GM23338 (cell line): Measurements from ENCODE around the gene QKI. TPM values are rescaled to one million over a fixed set of nuclear protein-coding genes. Genes with fewer than 3 reads are reported as not detected.

Source experiments
- ATAC-seq: fragments of 200-7000 bp; cut with Tn5 transposase; 3 replicates; pipeline ENCODE4 v1.9.1; 2020
- DNase-seq: peaks from one replicate; pipeline ENCODE4 v3.0.0-alpha.2; 2015; ENCODE audit warnings: low spot score
- H2AFZ ChIP-seq: fragments of 200-600 bp; sonication (generic); 2 replicates; pipeline ENCODE4 v1.8.0; 2016; ENCODE audit warnings: antibody characterized with exemption, mild to moderate bottlenecking, moderate library complexity
- H3F3A ChIP-seq: fragments of 200-600 bp; sonication (generic); replicated peaks from 2 replicates; pipeline ENCODE4 v1.8.0; 2017; ENCODE audit warnings: antibody characterized with exemption, mixed run types, low read depth
- H3K27ac ChIP-seq: fragments of 200-600 bp; sonication (generic); 2 replicates; pipeline ENCODE4 v1.6.1; 2016; ENCODE audit warnings: low read depth
- H3K27me3 ChIP-seq: fragments of 200-600 bp; sonication (generic); 2 replicates; pipeline ENCODE4 v1.8.0; 2016; ENCODE audit warnings: mild to moderate bottlenecking, mixed run types, moderate library complexity; ENCODE audit not compliant: insufficient read depth
- H3K36me3 ChIP-seq: fragments of 200-600 bp; sonication (generic); 2 replicates; pipeline ENCODE4 v1.8.0; 2016; ENCODE audit warnings: mild to moderate bottlenecking; ENCODE audit not compliant: insufficient read depth
- H3K4me1 ChIP-seq: fragments of 200-600 bp; sonication (generic); 2 replicates; pipeline ENCODE4 v1.8.0; 2016; ENCODE audit warnings: mild to moderate bottlenecking, moderate library complexity; ENCODE audit not compliant: insufficient read depth
- H3K4me2 ChIP-seq: fragments of 200-600 bp; sonication (generic); 2 replicates; pipeline ENCODE4 v1.7.1; 2017; ENCODE audit warnings: mixed run types
- H3K4me3 ChIP-seq: fragments of 200-600 bp; sonication (generic); 2 replicates; pipeline ENCODE4 v1.6.1; 2016; ENCODE audit warnings: mixed run types
- H3K79me2 ChIP-seq: fragments of 200-600 bp; sonication (generic); replicated peaks from 2 replicates; pipeline ENCODE4 v1.8.0; 2017; ENCODE audit warnings: mild to moderate bottlenecking; ENCODE audit not compliant: insufficient read depth
- H3K9me2 ChIP-seq: fragments of 200-600 bp; sonication (generic); 2 replicates; pipeline ENCODE4 v1.8.0; 2017; ENCODE audit not compliant: insufficient read depth
- H4K20me1 ChIP-seq: fragments of 200-600 bp; sonication (generic); replicated peaks from 2 replicates; pipeline ENCODE4 v1.8.0; 2017; ENCODE audit warnings: mild to moderate bottlenecking; ENCODE audit not compliant: insufficient read depth
- H3K27ac Mint-ChIP-seq: 2 replicates; pipeline ENCODE4 v1.8.0; 2020; ENCODE audit warnings: inconsistent platforms, mild to moderate bottlenecking, moderate library complexity, mixed read lengths
- H3K27me3 Mint-ChIP-seq: 3 replicates; pipeline ENCODE4 v1.8.0; 2022; ENCODE audit warnings: low read depth, mild to moderate bottlenecking, moderate library complexity, mixed read lengths, inconsistent platforms; ENCODE audit not compliant: insufficient read depth, poor library complexity
- H3K36me3 Mint-ChIP-seq: 3 replicates; pipeline ENCODE4 v1.8.0; 2021; ENCODE audit warnings: low read depth, mild to moderate bottlenecking, inconsistent platforms, moderate library complexity, mixed read lengths
- H3K4me1 Mint-ChIP-seq: 3 replicates; pipeline ENCODE4 v1.8.0; 2020; ENCODE audit warnings: mild to moderate bottlenecking, inconsistent platforms, mixed read lengths
- H3K4me3 Mint-ChIP-seq: 3 replicates; pipeline ENCODE4 v1.8.0; 2021; ENCODE audit warnings: moderate library complexity, mild to moderate bottlenecking, inconsistent platforms, mixed read lengths
- H3K9me3 Mint-ChIP-seq: 3 replicates; pipeline ENCODE4 v1.8.0; 2020; ENCODE audit warnings: moderate library complexity, mild to moderate bottlenecking, inconsistent platforms, mixed read lengths
- CREB1 ChIP-seq: fragments of 250-450 bp; sonication (Bioruptor Pico); IDR thresholded peaks from 2 replicates; pipeline ENCODE4 v1.5.0; 2020; ENCODE audit warnings: low read depth, mild to moderate bottlenecking, moderate library complexity
- CTCF ChIP-seq, 2 experiments: fragments of 200-600 bp in 1 of 2; sonication (generic) in 1 of 2; conservative IDR thresholded peaks; 2 replicates each; pipeline versions ENCODE4 v1.5.1 to v1.6.1; 2016 to 2017; ENCODE audit warnings: antibody characterized with exemption in 2 of 2, low read depth in 2 of 2, mild to moderate bottlenecking in 2 of 2, moderate library complexity in 1 of 2
- EZH2 ChIP-seq: fragments of 200-600 bp; sonication (generic); IDR thresholded peaks from one replicate; pipeline ENCODE4 v1.8.0; 2017; ENCODE audit warnings: antibody characterized with exemption, mild to moderate bottlenecking, low read depth; ENCODE audit not compliant: unreplicated experiment
- JUNB ChIP-seq: IDR thresholded peaks from one replicate; pipeline ENCODE4 v1.6.1; 2016; ENCODE audit warnings: antibody characterized with exemption; ENCODE audit not compliant: unreplicated experiment
- POLR2AphosphoS5 ChIP-seq: IDR thresholded peaks from 2 replicates; pipeline ENCODE4 v1.6.1; 2016; ENCODE audit warnings: antibody characterized with exemption, low read depth
- REST ChIP-seq: IDR thresholded peaks from one replicate; pipeline ENCODE4 v1.6.1; 2018; ENCODE audit warnings: antibody characterized with exemption; ENCODE audit not compliant: unreplicated experiment
- STAT1 ChIP-seq: IDR thresholded peaks from one replicate; pipeline ENCODE4 v1.6.1; 2016; ENCODE audit warnings: antibody characterized with exemption; ENCODE audit not compliant: unreplicated experiment
- ZNF114 ChIP-seq: fragments of 250-450 bp; sonication (Bioruptor Pico); IDR thresholded peaks from 2 replicates; pipeline ENCODE4 v1.5.0; 2020; ENCODE audit warnings: mild to moderate bottlenecking, moderate library complexity
- polyA plus RNA-seq: library from polyadenylated mRNA; unstranded; fragments of >200 nt; fragmentation: Nextera tagmentation; extraction: Ambion mirVana; gene quantifications from 2 replicates; pipeline ENCODE4 v1.2.1, GENCODE V29; 2016
- total RNA-seq: library from RNA; depleted of rRNA; stranded (reverse); fragments of >200 nt; shearing (Covaris generic); gene quantifications from 2 replicates; pipeline ENCODE4 v1.2.3, GENCODE V29; 2014
- TF ChIP-seq, protein P1 (sequence below): fragments of 250-450 bp; sonication (Bioruptor Pico); IDR thresholded peaks from 2 replicates; pipeline ENCODE4 v1.5.0; 2020; ENCODE audit warnings: mild to moderate bottlenecking, moderate library complexity
- TF ChIP-seq, protein P2 (sequence below): IDR thresholded peaks from 2 replicates; pipeline ENCODE4 v1.6.1; 2016; ENCODE audit warnings: antibody characterized with exemption

Gene QKI
- total and polyA plus RNA-seq, 2 experiments from 2014 or later: 60.8 to 159 TPM

DNA sequence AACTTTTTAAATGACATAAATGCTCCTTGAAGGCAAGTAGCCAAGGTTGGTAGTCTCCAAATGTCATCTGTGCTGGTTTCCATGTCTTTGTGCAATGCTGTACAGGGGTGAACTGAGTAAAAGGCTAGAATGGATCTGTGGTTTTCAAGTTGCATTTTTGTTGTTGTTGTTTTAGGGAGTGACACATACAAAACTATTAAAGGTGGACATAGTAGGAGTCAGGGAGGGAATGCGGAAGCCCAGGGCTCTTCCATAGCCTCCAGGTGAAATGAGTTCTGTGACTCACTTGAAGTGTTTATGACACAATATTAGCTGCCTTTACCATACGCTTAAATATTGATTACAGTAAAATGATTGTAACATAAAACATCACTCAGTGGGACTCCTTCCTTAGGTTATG, 22.5 kb upstream of the QKI start:
- H3K36me3 Mint-ChIP-seq: no peaks in the 10 kb centered on the region
- Histone ChIP-seq H3K36me3 (no peaks in the 10 kb centered on the region), H3K79me2 (no peaks in the 10 kb centered on the region), H4K20me1 (no peaks in the 10 kb centered on the region), H2AFZ (no peak overlapping the region), H3K4me3 (no peak overlapping the region), H3K27me3 (no peaks in the 10 kb centered on the region), H3K4me2 (no peak overlapping the region), H3K27ac (no peak overlapping the region), H3F3A (no peaks in the 10 kb centered on the region), H3K4me1 (peaks cover 10% of the 10 kb centered on the region; the same call in 1 of the 2 replicates), H3K9me2 (no peaks in the 10 kb centered on the region)
- TF ChIP-seq POLR2AphosphoS5: no peak
- no peak for TF ChIP-seq CTCF (conservative IDR thresholded peaks at IDR 0.05; ENCODE audit: low read depth in 2 of 2)
- no peak for TF ChIP-seq STAT1
- no peak for TF ChIP-seq JUNB
- no peak for TF ChIP-seq ZNF114 (CRISPR knock-in tag)
- TF ChIP-seq CREB1 (CRISPR knock-in tag): no peak
- TF ChIP-seq, protein P1, sequence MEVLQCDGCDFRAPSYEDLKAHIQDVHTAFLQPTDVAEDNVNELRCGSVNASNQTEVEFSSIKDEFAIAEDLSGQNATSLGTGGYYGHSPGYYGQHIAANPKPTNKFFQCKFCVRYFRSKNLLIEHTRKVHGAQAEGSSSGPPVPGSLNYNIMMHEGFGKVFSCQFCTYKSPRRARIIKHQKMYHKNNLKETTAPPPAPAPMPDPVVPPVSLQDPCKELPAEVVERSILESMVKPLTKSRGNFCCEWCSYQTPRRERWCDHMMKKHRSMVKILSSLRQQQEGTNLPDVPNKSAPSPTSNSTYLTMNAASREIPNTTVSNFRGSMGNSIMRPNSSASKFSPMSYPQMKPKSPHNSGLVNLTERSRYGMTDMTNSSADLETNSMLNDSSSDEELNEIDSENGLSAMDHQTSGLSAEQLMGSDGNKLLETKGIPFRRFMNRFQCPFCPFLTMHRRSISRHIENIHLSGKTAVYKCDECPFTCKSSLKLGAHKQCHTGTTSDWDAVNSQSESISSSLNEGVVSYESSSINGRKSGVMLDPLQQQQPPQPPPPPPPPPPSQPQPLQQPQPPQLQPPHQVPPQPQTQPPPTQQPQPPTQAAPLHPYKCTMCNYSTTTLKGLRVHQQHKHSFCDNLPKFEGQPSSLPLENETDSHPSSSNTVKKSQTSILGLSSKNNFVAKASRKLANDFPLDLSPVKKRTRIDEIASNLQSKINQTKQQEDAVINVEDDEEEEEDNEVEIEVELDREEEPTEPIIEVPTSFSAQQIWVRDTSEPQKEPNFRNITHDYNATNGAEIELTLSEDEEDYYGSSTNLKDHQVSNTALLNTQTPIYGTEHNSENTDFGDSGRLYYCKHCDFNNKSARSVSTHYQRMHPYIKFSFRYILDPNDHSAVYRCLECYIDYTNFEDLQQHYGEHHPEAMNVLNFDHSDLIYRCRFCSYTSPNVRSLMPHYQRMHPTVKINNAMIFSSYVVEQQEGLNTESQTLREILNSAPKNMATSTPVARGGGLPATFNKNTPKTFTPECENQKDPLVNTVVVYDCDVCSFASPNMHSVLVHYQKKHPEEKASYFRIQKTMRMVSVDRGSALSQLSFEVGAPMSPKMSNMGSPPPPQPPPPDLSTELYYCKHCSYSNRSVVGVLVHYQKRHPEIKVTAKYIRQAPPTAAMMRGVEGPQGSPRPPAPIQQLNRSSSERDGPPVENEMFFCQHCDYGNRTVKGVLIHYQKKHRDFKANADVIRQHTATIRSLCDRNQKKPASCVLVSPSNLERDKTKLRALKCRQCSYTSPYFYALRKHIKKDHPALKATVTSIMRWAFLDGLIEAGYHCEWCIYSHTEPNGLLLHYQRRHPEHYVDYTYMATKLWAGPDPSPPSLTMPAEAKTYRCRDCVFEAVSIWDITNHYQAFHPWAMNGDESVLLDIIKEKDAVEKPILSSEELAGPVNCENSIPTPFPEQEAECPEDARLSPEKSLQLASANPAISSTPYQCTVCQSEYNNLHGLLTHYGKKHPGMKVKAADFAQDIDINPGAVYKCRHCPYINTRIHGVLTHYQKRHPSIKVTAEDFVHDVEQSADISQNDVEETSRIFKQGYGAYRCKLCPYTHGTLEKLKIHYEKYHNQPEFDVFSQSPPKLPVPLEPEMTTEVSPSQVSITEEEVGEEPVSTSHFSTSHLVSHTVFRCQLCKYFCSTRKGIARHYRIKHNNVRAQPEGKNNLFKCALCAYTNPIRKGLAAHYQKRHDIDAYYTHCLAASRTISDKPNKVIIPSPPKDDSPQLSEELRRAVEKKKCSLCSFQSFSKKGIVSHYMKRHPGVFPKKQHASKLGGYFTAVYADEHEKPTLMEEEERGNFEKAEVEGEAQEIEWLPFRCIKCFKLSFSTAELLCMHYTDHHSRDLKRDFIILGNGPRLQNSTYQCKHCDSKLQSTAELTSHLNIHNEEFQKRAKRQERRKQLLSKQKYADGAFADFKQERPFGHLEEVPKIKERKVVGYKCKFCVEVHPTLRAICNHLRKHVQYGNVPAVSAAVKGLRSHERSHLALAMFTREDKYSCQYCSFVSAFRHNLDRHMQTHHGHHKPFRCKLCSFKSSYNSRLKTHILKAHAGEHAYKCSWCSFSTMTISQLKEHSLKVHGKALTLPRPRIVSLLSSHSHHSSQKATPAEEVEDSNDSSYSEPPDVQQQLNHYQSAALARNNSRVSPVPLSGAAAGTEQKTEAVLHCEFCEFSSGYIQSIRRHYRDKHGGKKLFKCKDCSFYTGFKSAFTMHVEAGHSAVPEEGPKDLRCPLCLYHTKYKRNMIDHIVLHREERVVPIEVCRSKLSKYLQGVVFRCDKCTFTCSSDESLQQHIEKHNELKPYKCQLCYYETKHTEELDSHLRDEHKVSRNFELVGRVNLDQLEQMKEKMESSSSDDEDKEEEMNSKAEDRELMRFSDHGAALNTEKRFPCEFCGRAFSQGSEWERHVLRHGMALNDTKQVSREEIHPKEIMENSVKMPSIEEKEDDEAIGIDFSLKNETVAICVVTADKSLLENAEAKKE (CRISPR knock-in tag): no peak
- TF ChIP-seq, protein P2, sequence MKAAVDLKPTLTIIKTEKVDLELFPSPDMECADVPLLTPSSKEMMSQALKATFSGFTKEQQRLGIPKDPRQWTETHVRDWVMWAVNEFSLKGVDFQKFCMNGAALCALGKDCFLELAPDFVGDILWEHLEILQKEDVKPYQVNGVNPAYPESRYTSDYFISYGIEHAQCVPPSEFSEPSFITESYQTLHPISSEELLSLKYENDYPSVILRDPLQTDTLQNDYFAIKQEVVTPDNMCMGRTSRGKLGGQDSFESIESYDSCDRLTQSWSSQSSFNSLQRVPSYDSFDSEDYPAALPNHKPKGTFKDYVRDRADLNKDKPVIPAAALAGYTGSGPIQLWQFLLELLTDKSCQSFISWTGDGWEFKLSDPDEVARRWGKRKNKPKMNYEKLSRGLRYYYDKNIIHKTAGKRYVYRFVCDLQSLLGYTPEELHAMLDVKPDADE: no peak
- no peak for TF ChIP-seq EZH2
- no peak for TF ChIP-seq REST
- no peak overlapping the region for H3K4me3 Mint-ChIP-seq
- no peak for ATAC-seq
- H3K27ac Mint-ChIP-seq: no peak overlapping the region
- peaks cover 8% of the 10 kb centered on the region for H3K27me3 Mint-ChIP-seq
- DNase-seq: no peak
- no peaks in the 10 kb centered on the region for H3K9me3 Mint-ChIP-seq
- H3K4me1 Mint-ChIP-seq: peaks cover 19% of the 10 kb centered on the region
